ENCODE data around the gene AGBL4.

- TF ChIP-seq, protein P1, sequence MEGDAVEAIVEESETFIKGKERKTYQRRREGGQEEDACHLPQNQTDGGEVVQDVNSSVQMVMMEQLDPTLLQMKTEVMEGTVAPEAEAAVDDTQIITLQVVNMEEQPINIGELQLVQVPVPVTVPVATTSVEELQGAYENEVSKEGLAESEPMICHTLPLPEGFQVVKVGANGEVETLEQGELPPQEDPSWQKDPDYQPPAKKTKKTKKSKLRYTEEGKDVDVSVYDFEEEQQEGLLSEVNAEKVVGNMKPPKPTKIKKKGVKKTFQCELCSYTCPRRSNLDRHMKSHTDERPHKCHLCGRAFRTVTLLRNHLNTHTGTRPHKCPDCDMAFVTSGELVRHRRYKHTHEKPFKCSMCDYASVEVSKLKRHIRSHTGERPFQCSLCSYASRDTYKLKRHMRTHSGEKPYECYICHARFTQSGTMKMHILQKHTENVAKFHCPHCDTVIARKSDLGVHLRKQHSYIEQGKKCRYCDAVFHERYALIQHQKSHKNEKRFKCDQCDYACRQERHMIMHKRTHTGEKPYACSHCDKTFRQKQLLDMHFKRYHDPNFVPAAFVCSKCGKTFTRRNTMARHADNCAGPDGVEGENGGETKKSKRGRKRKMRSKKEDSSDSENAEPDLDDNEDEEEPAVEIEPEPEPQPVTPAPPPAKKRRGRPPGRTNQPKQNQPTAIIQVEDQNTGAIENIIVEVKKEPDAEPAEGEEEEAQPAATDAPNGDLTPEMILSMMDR (IDR thresholded peaks at IDR 0.05; ENCODE audit: borderline replicate concordance, extremely low read depth, low read length, poor library complexity, severe bottlenecking) = no peak
- TF ChIP-seq EZH2 (IDR thresholded peaks at IDR 0.05; ENCODE audit: borderline replicate concordance, low read depth, low read length, severe bottlenecking) = no peak
Measured at GRCh38 chr1:49552101-49552500, 471.7 kb downstream of the AGBL4 start.
